ENCODE data around the gene LHX8. TPM values are rescaled to one million over a fixed set of nuclear protein-coding genes. Genes with fewer than 3 reads are reported as not detected.
"Not testable (repeated sequence)": the region's sequence is repeated elsewhere in the genome, so short reads cannot be mapped to it uniquely, and the experiment has no call there.

LHX8 gene
- not detected in 2 replicates for total RNA-seq

DNA sequence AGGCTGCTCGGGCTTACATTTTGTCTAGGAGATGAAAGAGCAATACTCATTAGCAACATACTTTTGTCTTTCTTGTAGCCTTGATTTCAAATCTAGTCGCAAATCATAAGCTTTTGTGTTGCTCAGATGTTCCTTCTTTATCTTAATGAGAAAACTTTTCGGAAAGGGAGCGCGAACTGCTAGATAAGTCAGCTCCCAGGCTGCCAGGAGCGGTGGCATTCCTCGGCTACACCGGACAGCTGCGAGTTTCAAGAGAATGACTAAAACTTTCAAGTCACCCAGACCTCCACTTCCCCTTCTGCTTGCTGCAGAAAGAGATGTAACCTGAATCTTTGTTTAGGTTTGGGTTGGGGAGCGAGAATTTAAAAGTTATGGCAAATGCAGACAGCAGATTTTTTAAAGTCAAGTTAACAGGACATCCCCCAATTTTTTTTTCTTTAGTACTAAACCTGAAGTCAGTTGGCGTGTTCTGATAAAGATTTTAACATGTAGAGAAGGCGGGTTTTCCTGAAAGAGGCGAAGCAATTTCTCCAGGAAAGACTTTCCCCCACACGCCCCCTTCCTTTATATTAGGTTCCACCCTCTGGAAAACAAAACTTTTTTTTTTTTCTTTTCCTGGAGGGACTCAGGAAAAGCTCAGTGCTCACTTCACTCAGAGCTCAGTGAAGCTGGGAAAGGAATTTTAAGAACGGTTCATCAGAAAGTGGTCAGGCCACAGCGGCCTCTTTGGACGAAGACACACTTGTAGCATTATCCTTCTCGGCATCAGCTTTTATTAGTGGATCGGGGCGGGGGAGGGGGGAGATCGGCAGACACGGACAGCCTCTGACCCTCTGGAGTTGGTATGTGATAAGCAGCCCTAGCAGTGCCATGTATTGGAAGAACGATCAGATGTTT, at the start of gene LHX8:
TSS of gene LHX8 (plus strand) at position 639 of the 897 bp plus-strand sequence. CDS start 2,227 bp downstream, outside the sequence.
- intact Hi-C loops (cut with micrococcal nuclease), result loop anchor here (10.0 kb wide), 1 partner anchor 481 kb away; the partner anchor contains the start of gene SLC44A5

GRCh38 chr1:75085931-75086330, 48.3 kb upstream of the LHX8 start:
- intact Hi-C loops (cut with micrococcal nuclease), result no loop called here

GRCh38 chr1:75087278-75087677, 46.9 kb upstream of the LHX8 start:
- intact Hi-C loops (cut with micrococcal nuclease), result no loop called here

- intact Hi-C loops (cut with micrococcal nuclease), result loop anchor here (10.0 kb wide), 1 partner anchor 1817 kb away; no protein-coding TSS in a partner anchor
Observed at GRCh38 chr1:75092141-75092540, 42.0 kb upstream of the LHX8 start.

GRCh38 chr1:75097654-75098053, 36.5 kb upstream of the LHX8 start:
- intact Hi-C loops (cut with micrococcal nuclease), result loop anchor here (10.0 kb wide), 1 partner anchor 1823 kb away; no protein-coding TSS in a partner anchor

DNA sequence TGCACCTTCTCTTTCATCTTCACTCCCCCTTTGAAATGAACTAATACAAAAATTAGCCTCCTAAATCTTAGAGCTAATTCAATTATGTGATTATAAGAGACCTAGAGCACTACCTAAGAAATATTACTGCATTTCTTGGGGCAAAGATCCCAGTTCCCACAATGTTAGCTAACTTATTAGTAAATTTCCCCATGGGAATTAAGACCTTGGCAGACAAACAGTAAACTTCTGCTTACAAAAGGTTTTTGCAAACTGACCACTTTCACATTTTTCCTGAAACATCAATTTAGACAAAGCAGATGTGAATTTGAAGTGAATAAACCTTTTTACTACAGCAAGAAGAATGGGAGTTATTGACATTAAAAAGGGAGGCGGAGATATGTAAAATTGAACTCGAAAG, 34.6 kb upstream of the LHX8 start:
- intact Hi-C loops (cut with micrococcal nuclease), result loop anchor here (10.0 kb wide), 1 partner anchor 1825 kb away; no protein-coding TSS in a partner anchor

DNA sequence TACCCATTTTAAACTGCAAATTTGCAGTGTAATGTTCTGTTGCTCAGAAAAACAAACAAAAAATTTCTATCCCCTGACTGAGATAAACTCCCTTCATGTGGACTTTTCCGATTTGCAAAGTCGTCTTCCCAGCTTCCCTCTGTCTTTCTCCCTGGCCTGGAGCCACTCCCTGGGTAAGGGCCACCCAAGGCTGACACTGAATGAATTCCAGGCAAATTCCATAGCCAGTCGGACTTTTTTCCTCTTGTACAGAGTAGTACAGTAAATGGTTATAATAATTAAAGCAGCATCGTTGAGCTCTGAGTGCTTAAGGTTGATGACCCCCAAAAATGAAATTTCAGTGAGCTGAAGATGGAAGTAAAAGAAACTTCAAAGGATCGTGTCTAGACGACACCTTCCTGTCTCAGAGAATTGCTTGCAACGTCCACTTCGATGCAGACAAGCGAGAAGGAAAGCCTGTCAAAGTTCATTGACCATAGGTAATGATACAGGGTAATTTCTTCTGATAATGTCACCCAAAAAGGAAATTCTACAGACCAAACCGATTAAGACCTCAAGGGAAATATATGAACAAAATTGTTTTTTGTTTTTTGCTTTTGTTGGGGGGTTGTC, 33.6 kb upstream of the LHX8 start:
- intact Hi-C loops (cut with micrococcal nuclease), result no loop called here

DNA sequence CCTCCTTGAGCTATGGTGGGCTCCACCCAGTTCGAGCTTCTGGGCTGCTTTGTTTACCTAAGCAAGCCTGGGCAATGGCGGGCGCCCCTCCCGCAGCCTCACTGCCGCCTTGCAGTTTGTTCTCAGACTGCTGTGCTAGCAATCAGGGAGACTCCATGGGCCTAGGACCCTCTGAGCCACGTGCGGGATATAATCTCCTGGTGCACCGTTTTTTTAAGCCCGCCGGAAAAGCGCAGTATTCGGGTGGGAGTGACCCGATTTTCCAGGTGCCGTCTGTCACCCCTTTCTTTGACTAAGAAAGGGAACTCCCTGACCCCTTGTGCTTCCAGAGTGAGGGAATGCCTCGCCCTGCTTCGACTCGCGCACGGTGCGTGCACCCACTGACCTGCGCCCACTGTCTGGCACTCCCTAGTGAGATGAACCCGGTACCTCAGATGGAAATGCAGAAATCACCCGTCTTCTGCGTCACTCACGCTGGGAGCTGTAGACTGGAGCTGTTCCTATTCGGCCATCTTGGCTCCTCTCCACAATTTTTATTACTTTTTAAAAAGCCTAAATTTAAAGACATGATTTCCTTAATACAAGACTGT, 21.7 kb upstream of the LHX8 start:
- intact Hi-C loops (cut with micrococcal nuclease), result not testable (repeated sequence)

DNA sequence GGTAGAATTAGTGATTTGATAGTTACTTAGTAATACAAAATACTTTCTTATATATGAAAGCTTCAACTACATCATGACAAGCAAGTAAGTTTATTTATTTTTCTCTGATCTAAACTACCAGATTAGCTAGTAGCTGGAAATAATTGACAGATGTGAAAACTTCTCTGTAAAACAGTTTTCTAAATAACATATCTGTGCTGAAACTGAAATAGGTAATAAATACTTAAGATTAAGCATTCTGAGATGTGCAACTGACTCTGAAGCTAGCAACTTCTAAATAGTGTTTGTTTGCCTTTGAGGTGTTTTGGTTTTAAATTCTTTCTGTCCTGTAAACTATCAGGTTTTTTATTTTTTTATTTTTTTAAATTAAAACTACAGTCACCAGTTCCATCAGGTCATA, 18.5 kb upstream of the LHX8 start:
- intact Hi-C loops (cut with micrococcal nuclease), result no loop called here

GRCh38 chr1:75123756-75124155, 10.4 kb upstream of the LHX8 start:
- intact Hi-C loops (cut with micrococcal nuclease), result no loop called here

DNA sequence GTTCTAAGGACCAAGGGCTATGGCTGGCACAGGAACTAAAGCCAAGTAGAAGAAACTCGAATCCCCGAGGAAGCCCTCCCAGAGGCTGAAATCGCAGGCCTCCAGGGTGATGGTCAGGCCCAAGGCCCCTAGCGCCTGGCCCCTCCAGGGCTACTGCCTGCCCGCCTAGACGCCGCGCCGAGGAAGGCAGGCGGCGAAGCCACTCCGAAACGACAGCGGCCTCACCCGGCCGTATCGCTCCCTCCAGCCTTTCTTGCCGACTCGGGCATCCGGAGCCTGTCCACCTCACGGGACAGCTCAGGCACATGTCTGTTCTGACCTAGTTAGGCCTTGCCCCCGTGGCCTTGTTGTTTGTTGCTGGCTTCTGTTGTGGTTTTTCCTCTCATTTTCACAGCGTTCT, 9.7 kb upstream of the LHX8 start:
- intact Hi-C loops (cut with micrococcal nuclease), result no loop called here

GRCh38 chr1:75125161-75125726, 8.9 kb upstream of the LHX8 start:
- intact Hi-C loops (cut with micrococcal nuclease), result no loop called here

GRCh38 chr1:75126611-75127101, 7.5 kb upstream of the LHX8 start:
- intact Hi-C loops (cut with micrococcal nuclease), result no loop called here

DNA sequence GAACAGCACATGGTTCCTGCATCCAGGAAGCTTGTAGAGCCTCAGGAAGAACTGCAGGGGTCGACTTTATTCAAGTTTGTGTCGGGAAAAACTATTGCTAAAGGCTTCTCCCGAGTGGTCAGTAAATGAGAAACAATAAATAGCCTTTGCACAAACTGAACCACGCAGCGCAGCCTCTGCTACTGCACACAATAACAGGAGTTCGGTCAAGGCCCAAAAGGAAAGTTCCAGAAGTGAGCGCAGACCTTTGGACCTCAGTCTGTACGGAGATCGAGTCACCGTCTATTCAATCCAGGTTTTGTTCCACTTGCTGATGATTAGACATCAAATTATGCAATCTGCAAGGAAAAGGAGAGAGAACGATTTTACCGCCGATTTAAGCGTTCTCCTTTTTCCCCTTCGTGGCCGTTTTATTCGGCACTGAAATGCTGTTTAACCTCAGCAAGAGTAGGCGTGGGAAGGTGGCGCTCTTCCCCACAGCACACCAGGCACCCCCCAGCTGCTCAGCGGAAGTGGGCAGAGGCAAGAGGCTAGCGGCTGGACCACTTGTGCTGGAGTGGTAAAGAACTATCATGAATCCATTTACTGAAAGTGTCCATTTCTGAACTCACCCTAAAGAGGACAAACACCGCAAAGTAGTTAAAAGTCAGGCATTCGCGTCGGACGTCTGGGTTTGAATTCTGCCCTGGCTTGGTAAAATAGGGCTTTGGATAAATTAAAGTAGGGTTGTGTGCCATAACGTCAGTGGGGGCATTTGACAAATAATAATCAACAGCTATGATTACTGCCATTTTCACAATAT, 6.1 kb upstream of the LHX8 start:
- intact Hi-C loops (cut with micrococcal nuclease), result no loop called here

GRCh38 chr1:75129660-75129982, 4.6 kb upstream of the LHX8 start:
- intact Hi-C loops (cut with micrococcal nuclease), result no loop called here

DNA sequence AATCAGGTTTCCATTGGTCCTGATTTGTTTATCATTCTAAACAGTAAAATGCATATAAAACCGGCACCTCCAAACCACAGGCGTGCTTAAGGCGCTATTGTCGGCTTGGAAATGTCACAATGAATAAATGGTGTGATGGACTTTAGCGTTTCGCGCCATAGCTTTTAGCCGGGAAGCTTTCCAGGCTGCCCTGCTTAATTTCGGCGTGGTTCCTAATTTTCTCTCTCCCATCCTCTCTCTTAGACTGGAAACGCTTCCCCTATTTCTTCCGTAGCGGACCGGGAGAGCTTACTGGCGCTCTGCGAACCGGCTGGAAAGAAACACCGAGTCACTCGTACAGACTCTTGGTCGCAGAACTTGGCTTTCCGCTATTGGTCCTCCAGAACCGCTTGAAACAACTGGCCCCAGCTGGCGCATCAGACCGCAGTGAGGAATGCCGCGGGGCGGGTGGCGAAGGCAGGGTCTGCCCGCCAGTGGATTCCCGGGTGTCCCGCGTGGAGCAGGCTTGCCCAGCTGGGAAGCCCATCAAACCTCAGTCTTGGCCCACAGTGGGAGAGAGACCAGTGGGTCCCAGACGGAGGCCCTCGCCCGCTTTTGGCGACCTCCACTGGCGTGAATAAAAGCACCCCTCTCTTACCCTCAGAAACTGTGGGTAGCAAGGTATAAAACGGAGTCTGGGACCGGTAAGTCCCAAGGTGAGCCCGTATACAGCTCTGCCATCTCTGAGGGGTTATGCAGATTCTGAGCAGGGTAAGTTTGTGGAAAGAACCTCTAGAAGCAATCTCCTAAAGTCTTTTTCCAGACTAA, 4.0 kb upstream of the LHX8 start:
- intact Hi-C loops (cut with micrococcal nuclease), result loop anchor here (10.0 kb wide), 1 partner anchor 485 kb away; the partner anchor contains the start of gene SLC44A5

- intact Hi-C loops (cut with micrococcal nuclease), result loop anchor here (10.0 kb wide), 1 partner anchor 484 kb away; the partner anchor contains the start of gene SLC44A5
Observed at GRCh38 chr1:75130865-75131564, 3.2 kb upstream of the LHX8 start.

DNA sequence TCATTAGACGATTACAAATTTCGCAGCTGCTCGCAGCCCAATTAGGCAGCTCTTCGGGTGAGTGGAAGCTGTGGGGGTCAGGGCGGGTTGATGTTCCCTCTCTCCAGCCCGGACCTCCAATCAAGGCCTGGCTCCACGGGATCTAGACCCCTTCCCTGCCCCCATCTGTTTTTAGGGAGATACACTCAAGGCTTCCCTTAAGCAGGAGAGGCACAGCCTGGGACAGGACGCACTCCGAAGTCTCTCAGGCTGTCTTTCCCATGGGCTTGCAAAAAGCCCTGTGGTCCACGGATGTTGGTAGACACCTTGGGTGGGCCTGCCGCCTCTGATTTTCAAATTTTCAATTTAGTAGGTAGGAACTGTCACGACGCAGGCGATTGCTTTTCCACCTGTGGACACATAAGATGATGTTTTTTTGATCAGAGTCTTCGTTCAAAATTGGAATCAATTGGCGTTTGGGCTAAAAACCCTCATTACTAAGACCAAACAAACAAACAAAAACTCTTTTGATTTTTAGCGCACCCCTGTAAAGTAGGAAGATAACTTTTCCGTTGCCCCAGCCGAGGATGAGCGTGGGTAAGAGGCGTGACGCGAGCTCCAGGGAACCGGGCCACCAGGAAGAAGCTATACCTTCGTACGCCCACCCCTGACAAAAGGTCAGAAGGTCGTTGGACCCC, 2.5 kb upstream of the LHX8 start:
- intact Hi-C loops (cut with micrococcal nuclease), result loop anchor here (10.0 kb wide), 1 partner anchor 483 kb away; the partner anchor contains the start of gene SLC44A5

Data from T-helper 2 cell treated with Interferon-gamma antibody and Interleukin-4, amounts not matched to agents 100 ng/mL and 5 ng/mL, for 36 hours (primary cell).